SU-DHL-6 (cell line): ENCODE measurements around the gene PLLP.

Experiments
- H2AFZ ChIP-seq: fragments of 200-600 bp; sonication (generic); 2 replicates; pipeline ENCODE4 v1.6.1; 2014; ENCODE audit warnings: low read depth, mild to moderate bottlenecking, moderate library complexity, mixed read lengths, antibody characterized with exemption, low read length; ENCODE audit not compliant: severe bottlenecking
- H3F3A ChIP-seq: fragments of 200-600 bp; shearing (Covaris generic); 2 replicates; pipeline ENCODE4 v1.6.0; 2016; ENCODE audit warnings: antibody characterized with exemption, mild to moderate bottlenecking; ENCODE audit not compliant: insufficient read depth
- H3K27ac ChIP-seq: fragments of 200-600 bp; sonication (generic); 2 replicates; pipeline ENCODE4 v1.5.1; 2016; ENCODE audit warnings: low read depth, mild to moderate bottlenecking, low read length, moderate library complexity, mixed read lengths
- H3K27me3 ChIP-seq: fragments of 200-600 bp; sonication (generic), shearing (Covaris generic); 2 replicates; pipeline ENCODE4 v1.6.0; 2014; ENCODE audit warnings: mild to moderate bottlenecking, low read length
- H3K36me3 ChIP-seq: fragments of 200-600 bp; sonication (generic); 2 replicates; pipeline ENCODE4 v1.6.1; 2014; ENCODE audit warnings: mild to moderate bottlenecking, low read length, mixed read lengths
- H3K4me2 ChIP-seq: fragments of 300-600, 200-600 bp; shearing (Covaris generic), sonication (generic); 2 replicates; pipeline ENCODE4 v1.6.0; 2014; ENCODE audit warnings: low read length, low read depth, mild to moderate bottlenecking; ENCODE audit not compliant: poor library complexity, severe bottlenecking
- H3K4me3 ChIP-seq: fragments of 200-600 bp; sonication (generic); 2 replicates; pipeline ENCODE4 v1.5.1; 2014; ENCODE audit warnings: antibody characterized with exemption, low read length, mild to moderate bottlenecking, mixed read lengths; ENCODE audit not compliant: insufficient read depth, poor library complexity, severe bottlenecking
- H3K79me2 ChIP-seq: fragments of 200-600 bp; sonication (generic); 2 replicates; pipeline ENCODE4 v1.6.1; 2014; ENCODE audit warnings: mild to moderate bottlenecking, low read length, moderate library complexity; ENCODE audit not compliant: insufficient read depth
- H3K9ac ChIP-seq: fragments of 200-600 bp; sonication (generic); 2 replicates; pipeline ENCODE4 v1.7.0; 2014; ENCODE audit warnings: mild to moderate bottlenecking, low read length
- H3K9me2 ChIP-seq: fragments of 200-600 bp; sonication (generic); replicated peaks from 2 replicates; pipeline ENCODE4 v1.6.1; 2014; ENCODE audit warnings: low read length; ENCODE audit not compliant: insufficient read depth
- H3K9me3 ChIP-seq: fragments of 200-600 bp; sonication (generic); 2 replicates; pipeline ENCODE4 v1.6.1; 2014; ENCODE audit warnings: low read length, mixed read lengths; ENCODE audit not compliant: insufficient read depth
- H4K20me1 ChIP-seq: fragments of 200-600 bp; sonication (generic); 2 replicates; pipeline ENCODE4 v1.6.1; 2014; ENCODE audit warnings: low read depth, mild to moderate bottlenecking, antibody characterized with exemption, low read length, moderate library complexity, mixed read lengths
- CTCF ChIP-seq: fragments of 200-600 bp; sonication (generic); IDR thresholded peaks from one replicate; pipeline ENCODE4 v1.5.1; 2017; ENCODE audit warnings: antibody characterized with exemption, mild to moderate bottlenecking, low read length, moderate library complexity; ENCODE audit not compliant: insufficient read depth, poor library complexity, severe bottlenecking
- EZH2phosphoT487 ChIP-seq: fragments of 200-600 bp; sonication (generic), shearing (Covaris generic); conservative IDR thresholded peaks from 2 replicates; pipeline ENCODE4 v1.6.1; 2018; ENCODE audit warnings: mild to moderate bottlenecking, antibody characterized with exemption, low read length, moderate library complexity, mixed read lengths

Gene PLLP

GRCh38 chr16:57234707-57235092 lies 49.8 kb downstream of the PLLP start:
- peak overlapping the region; percentile 23 for H3K9ac ChIP-seq
- H3K36me3 ChIP-seq, result peaks cover 12% of the 10 kb centered on the region; the same call in 1 of the 2 replicates
- TF ChIP-seq EZH2phosphoT487 (no peak), CTCF (no peak)
- no peaks in the 10 kb centered on the region for H3K9me2 ChIP-seq
- H3K79me2 ChIP-seq, result no peaks in the 10 kb centered on the region
- peak overlapping the region; percentile 57 for H3K4me2 ChIP-seq
- H2AFZ ChIP-seq, result no peak overlapping the region
- H3F3A ChIP-seq, result peaks cover 27% of the 10 kb centered on the region
- H3K27me3 ChIP-seq, result no peaks in the 10 kb centered on the region
- H4K20me1 ChIP-seq, result no peaks in the 10 kb centered on the region
- H3K9me3 ChIP-seq, result no peaks in the 10 kb centered on the region
- no peak overlapping the region for H3K4me3 ChIP-seq
- H3K27ac ChIP-seq, result peak overlapping the region; percentile 91

- H3K27ac ChIP-seq, result peak overlapping the region; percentile 91
- H3K27me3 ChIP-seq, result no peaks in the 10 kb centered on the region
- TF ChIP-seq EZH2phosphoT487, result no peak
- TF ChIP-seq CTCF, result no peak
- H2AFZ ChIP-seq, result no peak overlapping the region
- no peak overlapping the region for H3K4me3 ChIP-seq
- H4K20me1 ChIP-seq, result no peaks in the 10 kb centered on the region
- H3K79me2 ChIP-seq, result no peaks in the 10 kb centered on the region
- no peaks in the 10 kb centered on the region for H3K9me3 ChIP-seq
- H3F3A ChIP-seq, result peaks cover 23% of the 10 kb centered on the region
- peaks cover 7% of the 10 kb centered on the region; the same call in 1 of the 2 replicates for H3K36me3 ChIP-seq
- peak overlapping the region; percentile 23 for H3K9ac ChIP-seq
- H3K4me2 ChIP-seq, result peak overlapping the region; percentile 57
- H3K9me2 ChIP-seq, result no peaks in the 10 kb centered on the region
Measured at GRCh38 chr16:57233944-57234706, 50.3 kb downstream of the PLLP start.

GRCh38 chr16:57231821-57232350 lies 52.6 kb downstream of the PLLP start:
- H3K9me3 ChIP-seq, result no peaks in the 10 kb centered on the region
- peaks cover 17% of the 10 kb centered on the region for H3F3A ChIP-seq
- peaks cover 12% of the 10 kb centered on the region; the same call in 1 of the 2 replicates for H3K36me3 ChIP-seq
- no peaks in the 10 kb centered on the region for H3K27me3 ChIP-seq
- no peaks in the 10 kb centered on the region for H3K79me2 ChIP-seq
- no peak overlapping the region for H3K9ac ChIP-seq
- H3K4me3 ChIP-seq, result no peak overlapping the region
- H3K9me2 ChIP-seq, result no peaks in the 10 kb centered on the region
- TF ChIP-seq CTCF, result no peak
- no peak for TF ChIP-seq EZH2phosphoT487
- H2AFZ ChIP-seq, result no peak overlapping the region
- no peak overlapping the region for H3K4me2 ChIP-seq
- no peaks in the 10 kb centered on the region for H4K20me1 ChIP-seq
- H3K27ac ChIP-seq, result no peak overlapping the region
